ENCODE results near the gene SETD3. TPM values are rescaled to one million over a fixed set of nuclear protein-coding genes. Genes with fewer than 3 reads are reported as not detected.

Gene SETD3
- total and polyA plus RNA-seq, 4 donors: 36.4 to 60.9 (median 49.7) TPM

- no peak for TF ChIP-seq CTCF (IDR thresholded peaks at IDR 0.05; ENCODE audit: control extremely low read depth, extremely low read depth)
- Histone ChIP-seq H3K4me3 (no peak overlapping the region), H3K4me1 (ENCODE audit: control insufficient read depth in 5 of 5, insufficient read depth in 5 of 5, low read length in 5 of 5) (peaks cover 0 to 16% (median 0%) of the 10 kb centered on the region in 5 donors), H3K27me3 (ENCODE audit: control insufficient read depth in 3 of 3, insufficient read depth in 3 of 3, low read length in 2 of 3) (no peaks in the 10 kb centered on the region), H3K9me3 (ENCODE audit: control insufficient read depth in 4 of 4, insufficient read depth in 3 of 4, low read length in 3 of 4) (no peaks in the 10 kb centered on the region), H3K9ac (ENCODE audit: insufficient read depth in 1 of 2, low read length in 2 of 2) (no peak overlapping the region), H3K36me3 (ENCODE audit: control insufficient read depth in 4 of 4, insufficient read depth in 4 of 4, low read length in 4 of 4) (peaks cover 26 to 65% (median 47%) of the 10 kb centered on the region in 4 donors), H3K27ac (ENCODE audit: low read depth in 1 of 2, low read length in 1 of 2) (no peak overlapping the region)
- DNase-seq: peak; percentile 44 to 58 (median 50)
- ATAC-seq (ENCODE audit: insufficient read depth, low FRiP score): no peak
- 68 to 72% methylated on average over 6 of the region's 6 CpGs for WGBS, 2 donors
These were observed 25.6 kb upstream of the SETD3 start for GRCh38 chr14:99506276-99506675.

GRCh38 chr14:99505089-99505488 lies 24.4 kb upstream of the SETD3 start:
- no peaks in the 10 kb centered on the region for H3K27me3 ChIP-seq (ENCODE audit: control insufficient read depth in 3 of 3, insufficient read depth in 3 of 3, low read length in 2 of 3)
- 80 to 84% methylated on average over 5 of the region's 5 CpGs for WGBS, 2 donors
- H3K27ac ChIP-seq (ENCODE audit: low read depth in 1 of 2, low read length in 1 of 2): no peak overlapping the region
- ATAC-seq (ENCODE audit: insufficient read depth, low FRiP score): no peak
- H3K9ac ChIP-seq (ENCODE audit: insufficient read depth in 1 of 2, low read length in 2 of 2): no peak overlapping the region
- peaks cover 0 to 16% (median 0%) of the 10 kb centered on the region in 5 donors for H3K4me1 ChIP-seq (ENCODE audit: control insufficient read depth in 5 of 5, insufficient read depth in 5 of 5, low read length in 5 of 5)
- H3K36me3 ChIP-seq (ENCODE audit: control insufficient read depth in 4 of 4, insufficient read depth in 4 of 4, low read length in 4 of 4): peaks cover 31 to 64% (median 47%) of the 10 kb centered on the region in 4 donors
- no peak overlapping the region for H3K4me3 ChIP-seq
- no peak for DNase-seq
- TF ChIP-seq CTCF (IDR thresholded peaks at IDR 0.05; ENCODE audit: control extremely low read depth, extremely low read depth): no peak
- H3K9me3 ChIP-seq (ENCODE audit: control insufficient read depth in 4 of 4, insufficient read depth in 3 of 4, low read length in 3 of 4): no peaks in the 10 kb centered on the region

GRCh38 chr14:99503848-99504453 lies 23.3 kb upstream of the SETD3 start:
- no peak overlapping the region for H3K27ac ChIP-seq (ENCODE audit: low read depth in 1 of 2, low read length in 1 of 2)
- DNase-seq (no peak), ATAC-seq (ENCODE audit: insufficient read depth, low FRiP score) (no peak)
- no peak for TF ChIP-seq CTCF (IDR thresholded peaks at IDR 0.05; ENCODE audit: control extremely low read depth, extremely low read depth)
- H3K9ac ChIP-seq (ENCODE audit: insufficient read depth in 1 of 2, low read length in 2 of 2): no peak overlapping the region
- no peak overlapping the region for H3K4me3 ChIP-seq
- H3K27me3 ChIP-seq (ENCODE audit: control insufficient read depth in 3 of 3, insufficient read depth in 3 of 3, low read length in 2 of 3): no peaks in the 10 kb centered on the region
- H3K36me3 ChIP-seq (ENCODE audit: control insufficient read depth in 4 of 4, insufficient read depth in 4 of 4, low read length in 4 of 4): peaks cover 36 to 52% (median 41%) of the 10 kb centered on the region in 4 donors
- no peaks in the 10 kb centered on the region for H3K9me3 ChIP-seq (ENCODE audit: control insufficient read depth in 4 of 4, insufficient read depth in 3 of 4, low read length in 3 of 4)
- peaks cover 0 to 16% (median 0%) of the 10 kb centered on the region in 5 donors for H3K4me1 ChIP-seq (ENCODE audit: control insufficient read depth in 5 of 5, insufficient read depth in 5 of 5, low read length in 5 of 5)
- 94 to 96% methylated on average over 4 of the region's 4 CpGs for WGBS, 2 donors

Measured in lung (tissue), 12 donors.